Gastrocnemius medialis (tissue), 4 donors: ENCODE measurements around the gene VSTM2B.

Experiments used
- CTCF ChIP-seq, 5 experiments: fragments of 450-650 bp in 3 of 5; fragments of 200-600 bp in 2 of 5; sonication (generic) in 2 of 5; IDR thresholded peaks in 4 of 5; conservative IDR thresholded peaks in 1 of 5; 1 replicate in 4 of 5; 2 replicates in 1 of 5; pipeline ENCODE4 v1.5.1; 2016 to 2019; ENCODE audit warnings: antibody characterized with exemption in 5 of 5, mild to moderate bottlenecking in 3 of 5, moderate library complexity in 3 of 5
- POLR2A ChIP-seq, 2 donors: fragments of 450-650 bp; IDR thresholded peaks; one replicate each; pipeline ENCODE4 v1.6.1; 2017; ENCODE audit warnings: antibody characterized with exemption in 2 of 2, mild to moderate bottlenecking in 2 of 2, moderate library complexity in 2 of 2

- no peak for TF ChIP-seq POLR2A (IDR thresholded peaks at IDR 0.05)
- no peak for TF ChIP-seq CTCF (IDR thresholded peaks at IDR 0.05 in 4 of 5, conservative IDR thresholded peaks at IDR 0.05 in 1 of 5)
Measured at GRCh38 chr19:29517946-29518345, 7.8 kb upstream of the VSTM2B start.
